HG02938 (cell line): Measurements from ENCODE around the gene WDFY4.
A peak's percentile ranks its signal among the peaks of the same experiment; 100 is the strongest.
"Not testable (repeated sequence)": the region's sequence is repeated elsewhere in the genome, so short reads cannot be mapped to it uniquely, and the experiment has no call there.

ENCODE experiments used
- ATAC-seq: cut with Tn5 transposase; IDR thresholded peaks from one replicate; pipeline ENCODE4 v1.9.1; 2021; ENCODE audit warnings: mild to moderate bottlenecking, moderate library complexity; ENCODE audit not compliant: unreplicated experiment

WDFY4 gene, protein sequence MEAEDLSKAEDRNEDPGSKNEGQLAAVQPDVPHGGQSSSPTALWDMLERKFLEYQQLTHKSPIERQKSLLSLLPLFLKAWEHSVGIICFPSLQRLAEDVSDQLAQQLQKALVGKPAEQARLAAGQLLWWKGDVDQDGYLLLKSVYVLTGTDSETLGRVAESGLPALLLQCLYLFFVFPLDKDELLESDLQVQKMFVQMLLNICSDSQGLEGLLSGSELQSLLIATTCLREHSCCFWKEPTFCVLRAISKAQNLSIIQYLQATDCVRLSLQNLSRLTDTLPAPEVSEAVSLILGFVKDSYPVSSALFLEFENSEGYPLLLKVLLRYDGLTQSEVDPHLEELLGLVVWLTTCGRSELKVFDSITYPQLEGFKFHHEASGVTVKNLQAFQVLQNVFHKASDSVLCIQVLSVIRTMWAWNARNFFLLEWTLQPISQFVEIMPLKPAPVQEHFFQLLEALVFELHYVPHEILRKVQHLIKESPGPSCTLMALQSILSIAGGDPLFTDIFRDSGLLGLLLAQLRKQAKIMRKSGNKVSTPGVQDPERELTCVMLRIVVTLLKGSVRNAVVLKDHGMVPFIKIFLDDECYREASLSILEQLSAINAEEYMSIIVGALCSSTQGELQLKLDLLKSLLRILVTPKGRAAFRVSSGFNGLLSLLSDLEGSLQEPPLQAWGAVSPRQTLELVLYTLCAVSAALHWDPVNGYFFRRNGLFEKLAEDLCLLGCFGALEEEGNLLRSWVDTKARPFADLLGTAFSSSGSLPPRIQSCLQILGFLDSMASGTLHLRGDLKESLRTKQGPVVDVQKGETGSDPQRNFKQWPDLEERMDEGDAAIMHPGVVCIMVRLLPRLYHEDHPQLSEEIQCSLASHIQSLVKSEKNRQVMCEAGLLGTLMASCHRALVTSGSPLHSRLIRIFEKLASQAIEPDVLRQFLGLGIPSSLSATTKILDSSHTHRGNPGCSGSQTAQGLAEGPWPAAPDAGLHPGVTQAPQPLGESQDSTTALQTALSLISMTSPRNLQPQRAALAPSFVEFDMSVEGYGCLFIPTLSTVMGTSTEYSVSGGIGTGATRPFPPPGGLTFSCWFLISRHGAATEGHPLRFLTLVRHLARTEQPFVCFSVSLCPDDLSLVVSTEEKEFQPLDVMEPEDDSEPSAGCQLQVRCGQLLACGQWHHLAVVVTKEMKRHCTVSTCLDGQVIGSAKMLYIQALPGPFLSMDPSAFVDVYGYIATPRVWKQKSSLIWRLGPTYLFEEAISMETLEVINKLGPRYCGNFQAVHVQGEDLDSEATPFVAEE (N-terminal part only)

DNA sequence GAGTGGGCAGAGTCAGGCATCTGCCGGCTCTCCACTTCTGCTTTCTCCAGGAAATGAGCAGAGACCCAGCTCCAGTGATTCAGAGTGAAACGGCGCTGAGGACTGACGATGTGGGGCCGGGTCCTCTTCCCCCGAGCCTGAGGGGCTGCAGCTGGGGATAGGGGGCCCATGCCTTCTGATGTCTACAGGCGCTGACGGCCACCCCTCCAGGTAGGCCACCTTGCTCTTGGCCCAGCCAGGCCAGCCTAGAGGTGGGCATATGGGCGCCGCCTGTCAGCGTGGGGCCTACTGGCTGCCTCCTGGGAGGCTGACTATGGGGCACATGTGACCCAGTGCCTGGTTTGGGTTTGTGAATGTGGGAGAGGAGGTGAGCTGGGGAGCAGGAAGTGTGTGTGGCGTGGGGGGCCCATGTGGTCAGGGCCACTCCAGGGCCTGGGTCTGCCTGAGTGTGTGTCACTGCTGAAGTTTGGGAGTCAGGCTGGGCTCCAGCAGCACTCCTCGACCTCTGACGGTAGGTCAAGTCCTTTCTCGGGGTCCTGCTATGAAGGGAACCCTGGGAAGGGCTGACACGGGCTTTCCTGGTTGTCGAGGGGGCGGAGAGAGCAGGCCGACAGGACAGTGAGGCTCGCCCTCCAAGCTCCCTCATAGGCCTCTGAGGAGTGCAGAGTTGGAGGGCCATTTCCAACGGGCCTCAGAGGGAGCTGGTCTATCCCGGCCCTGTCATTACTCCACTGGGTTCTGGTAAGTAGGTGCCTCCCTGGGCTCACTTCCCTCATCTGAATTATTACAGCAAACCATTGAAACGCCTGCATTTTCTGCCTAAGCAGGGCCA lies at the start of gene WDFY4:
TSS of gene WDFY4 (plus strand) at position 82 of the 832 bp plus-strand sequence. CDS start 24,860 bp downstream, outside the sequence.
- peak; percentile 65 for ATAC-seq

DNA sequence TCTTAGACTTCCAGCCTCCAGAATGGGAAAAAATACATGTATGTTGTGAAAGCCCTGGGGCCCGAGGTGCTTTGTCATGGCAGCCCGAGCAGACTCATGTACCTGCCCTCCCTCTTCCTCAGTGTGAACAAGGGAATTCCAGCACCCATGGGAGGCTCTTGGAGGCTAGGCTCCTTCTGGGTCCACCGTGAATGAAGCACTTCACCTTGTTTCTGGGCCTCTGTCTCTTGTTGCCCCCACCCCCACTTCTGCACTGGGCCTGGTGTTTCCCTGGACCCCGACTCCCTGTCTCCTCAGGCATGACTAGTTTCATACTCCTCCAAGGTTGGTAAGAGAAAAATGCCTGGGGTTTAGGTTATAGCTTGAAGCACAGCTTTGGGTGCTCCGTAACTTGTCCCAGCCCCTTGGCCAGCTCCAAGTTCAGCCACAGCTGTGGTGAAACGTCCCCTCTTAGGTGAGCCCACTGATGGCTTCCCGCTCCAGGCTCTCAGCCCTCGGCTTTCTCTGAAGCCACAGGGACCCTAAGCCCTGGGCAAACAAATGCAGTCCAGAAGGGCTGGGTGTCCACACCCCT lies 49.6 kb upstream of the WDFY4 start:
- no peak for ATAC-seq

DNA sequence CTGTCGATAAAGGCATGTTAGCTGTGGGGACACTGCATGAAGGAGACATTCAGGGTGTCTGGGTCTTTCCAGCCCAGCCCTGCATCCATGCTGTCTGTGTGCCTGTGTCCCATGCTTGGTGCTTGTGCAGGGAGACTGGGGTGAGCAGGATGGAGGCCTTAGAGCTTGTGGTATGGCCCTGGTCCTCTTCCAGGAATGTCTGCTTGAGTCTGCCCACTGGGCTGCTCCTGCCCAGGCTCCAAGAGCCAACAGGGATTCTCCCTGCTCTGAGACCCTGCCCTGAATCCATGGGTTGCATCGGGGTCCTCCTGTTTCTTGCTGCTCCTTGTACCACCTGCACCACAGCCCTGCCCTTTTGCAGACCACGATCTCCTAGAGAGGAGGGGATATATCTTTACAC lies 48.4 kb upstream of the WDFY4 start:
- no peak for ATAC-seq

DNA sequence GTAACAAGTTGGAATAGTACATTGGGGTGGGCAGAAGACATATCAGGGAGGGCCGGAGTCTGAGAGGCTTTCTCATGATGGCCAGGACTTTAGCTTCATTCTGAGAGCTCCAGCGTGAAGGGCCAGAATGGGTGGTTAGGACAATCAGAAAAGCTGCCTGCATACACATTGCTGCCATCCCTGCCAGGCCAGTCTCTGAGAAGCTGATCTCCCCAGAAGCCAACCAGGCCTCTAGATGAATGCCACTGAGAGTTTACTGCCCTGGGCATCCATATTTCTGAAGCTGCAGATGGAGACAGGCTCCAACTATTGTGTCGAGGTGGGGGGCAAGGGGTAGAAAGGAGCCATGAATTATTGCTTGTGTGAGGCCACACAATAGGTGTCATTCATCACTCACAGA lies 47.8 kb upstream of the WDFY4 start:
- no peak for ATAC-seq

DNA sequence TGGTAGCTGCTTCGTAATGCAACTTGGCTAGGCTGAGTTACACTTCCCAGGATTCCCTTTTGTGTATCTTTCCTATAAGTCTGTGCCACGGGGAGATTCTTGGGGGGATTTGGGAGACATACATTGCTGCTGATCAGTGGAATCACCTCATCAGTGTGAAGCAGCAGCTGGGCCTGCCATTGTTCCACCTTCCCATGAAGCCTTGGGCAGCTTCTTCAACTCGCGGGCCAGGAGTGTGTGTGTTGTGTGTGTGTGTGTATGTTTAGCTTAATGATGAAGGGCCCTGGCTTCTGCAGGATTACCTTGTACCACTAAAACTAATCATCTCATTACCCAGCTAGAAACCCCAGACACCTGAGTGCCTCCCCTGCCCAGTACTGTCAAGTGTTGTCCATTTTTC lies 46.5 kb upstream of the WDFY4 start:
- no peak for ATAC-seq

DNA sequence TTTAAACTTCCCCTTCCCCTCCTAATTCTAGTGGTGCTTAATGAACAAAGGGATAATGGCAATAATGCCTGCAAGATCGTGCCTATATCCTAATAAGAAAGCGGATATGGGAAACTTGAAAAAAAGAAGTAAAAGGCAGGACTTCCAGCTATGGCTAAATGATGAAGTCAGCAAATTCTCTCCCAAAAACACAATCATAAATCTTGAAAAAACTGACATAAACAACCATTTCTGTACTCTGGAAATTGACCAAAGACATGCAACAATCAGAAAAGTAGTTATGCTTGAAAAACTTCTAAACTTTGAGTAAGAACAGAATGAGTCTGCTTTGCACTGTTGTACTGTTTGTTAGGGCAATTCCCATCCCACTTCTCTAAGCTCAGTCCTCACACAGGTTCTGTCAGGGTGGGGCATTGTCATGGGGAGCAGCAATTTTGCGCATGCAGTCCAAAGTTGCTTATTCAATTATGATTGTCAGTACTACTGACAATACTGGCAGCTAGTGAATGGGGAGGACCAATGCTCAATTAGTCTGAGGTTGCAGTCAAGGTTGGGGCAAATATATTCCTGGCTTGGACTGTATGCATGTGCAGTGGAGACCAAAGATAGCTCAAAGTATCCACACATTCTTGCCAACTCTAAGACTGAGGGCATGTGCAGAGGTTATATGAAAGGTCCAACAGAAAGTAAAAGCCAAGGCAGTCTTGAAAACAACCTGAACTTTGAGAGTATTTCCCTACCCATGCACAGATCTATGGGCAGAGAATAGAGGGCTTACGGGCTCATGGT lies 45.7 kb upstream of the WDFY4 start:
- no peak for ATAC-seq

DNA sequence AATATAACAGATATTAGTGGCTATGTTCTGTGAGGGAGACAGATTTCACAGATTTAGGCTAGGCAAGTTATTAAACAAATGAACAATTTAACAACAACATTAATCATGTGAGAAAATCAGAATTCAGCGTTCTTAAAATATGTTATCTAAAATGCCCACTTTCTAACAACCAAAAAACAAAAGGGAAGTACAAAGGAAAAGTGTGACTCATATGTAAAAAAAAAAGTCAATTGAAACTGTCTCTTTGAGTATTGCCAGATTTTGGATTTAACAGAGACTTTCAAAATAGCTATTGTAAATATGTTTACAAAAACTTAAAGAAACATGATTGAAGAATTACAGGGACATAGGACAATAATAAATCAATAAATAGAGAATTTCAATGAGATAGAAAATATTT lies 45.0 kb upstream of the WDFY4 start:
- no peak for ATAC-seq

DNA sequence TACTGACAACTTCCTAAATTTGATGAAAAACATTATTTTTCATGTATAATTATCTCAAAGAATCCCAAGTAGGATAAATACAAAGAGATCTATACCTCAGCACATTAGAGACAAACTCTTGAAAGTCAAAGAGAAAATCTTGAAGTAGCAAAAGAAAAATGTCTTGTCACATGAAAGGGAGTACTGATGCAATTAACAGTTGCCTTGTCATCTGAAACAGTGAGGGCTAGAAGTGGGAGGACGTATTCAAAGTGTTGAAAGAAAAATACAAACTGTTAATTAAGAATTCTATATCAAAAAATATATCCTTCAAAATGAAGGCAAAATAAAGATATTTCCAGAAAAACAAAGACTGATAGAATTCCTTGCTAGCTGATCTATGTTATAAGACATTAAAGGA lies 44.3 kb upstream of the WDFY4 start:
- ATAC-seq, result no peak

DNA sequence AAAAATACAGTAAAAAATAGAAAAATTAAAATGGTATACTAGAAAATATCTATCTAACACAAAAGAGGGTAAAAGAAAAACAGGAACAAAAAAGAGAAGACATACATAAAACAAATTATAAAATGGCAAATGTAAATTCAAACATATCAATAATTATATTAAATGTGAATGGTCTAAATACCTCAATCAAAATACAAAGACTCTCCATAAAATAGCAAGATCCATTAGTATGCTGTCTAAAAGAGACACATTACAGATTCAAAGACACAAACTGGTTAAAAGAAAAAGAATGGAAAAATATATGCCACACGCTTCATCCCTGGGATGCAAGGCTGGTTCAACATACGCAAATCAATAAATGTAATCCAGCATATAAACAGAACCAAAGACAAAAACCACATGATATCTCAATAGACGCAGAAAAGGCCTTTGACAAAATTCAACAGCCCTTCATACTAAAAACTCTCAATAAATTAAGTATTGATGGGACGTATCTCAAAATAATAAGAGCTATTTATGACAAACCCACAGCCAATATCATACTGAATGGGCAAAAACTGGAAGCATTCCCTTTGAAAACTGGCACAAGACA lies 43.5 kb upstream of the WDFY4 start:
- not testable (repeated sequence) for ATAC-seq

DNA sequence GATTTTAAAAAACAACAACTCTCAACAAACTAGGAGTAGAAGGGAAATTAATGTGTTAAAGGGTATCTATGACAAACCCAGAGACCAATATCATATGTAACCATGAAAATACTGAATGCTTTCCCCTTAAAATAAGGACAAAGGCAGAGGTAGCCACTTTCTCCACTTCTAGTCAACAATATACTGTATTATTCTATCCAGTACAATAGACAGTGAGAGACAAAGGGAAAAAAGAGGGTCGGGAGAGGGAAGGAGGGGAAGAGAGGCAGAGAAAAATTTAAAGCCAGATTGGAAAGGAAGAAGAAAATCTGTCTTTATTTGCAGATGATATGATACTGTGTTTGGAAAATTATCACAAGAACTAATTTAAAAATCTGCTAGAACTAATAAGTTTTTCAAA lies 39.1 kb upstream of the WDFY4 start:
- ATAC-seq, result no peak

DNA sequence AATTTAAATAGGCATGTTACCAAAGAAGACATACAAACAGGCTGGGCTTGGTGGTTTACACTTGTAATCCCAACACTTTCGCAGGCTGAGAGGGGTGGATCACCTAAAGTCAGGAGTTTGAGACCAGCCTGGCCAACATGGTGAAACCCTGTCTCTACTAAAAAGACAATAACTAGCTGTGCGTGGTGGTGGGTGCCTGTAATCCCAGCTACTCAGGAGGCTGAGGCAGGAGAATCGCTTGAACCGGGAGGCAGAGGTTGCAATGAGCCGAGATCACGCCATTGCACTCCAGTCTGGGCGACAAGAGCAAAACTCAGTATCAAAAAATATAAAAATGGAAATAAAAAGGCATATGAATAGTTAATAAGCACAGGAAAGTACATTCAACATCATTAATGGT lies 37.6 kb upstream of the WDFY4 start:
- not testable (repeated sequence) for ATAC-seq

DNA sequence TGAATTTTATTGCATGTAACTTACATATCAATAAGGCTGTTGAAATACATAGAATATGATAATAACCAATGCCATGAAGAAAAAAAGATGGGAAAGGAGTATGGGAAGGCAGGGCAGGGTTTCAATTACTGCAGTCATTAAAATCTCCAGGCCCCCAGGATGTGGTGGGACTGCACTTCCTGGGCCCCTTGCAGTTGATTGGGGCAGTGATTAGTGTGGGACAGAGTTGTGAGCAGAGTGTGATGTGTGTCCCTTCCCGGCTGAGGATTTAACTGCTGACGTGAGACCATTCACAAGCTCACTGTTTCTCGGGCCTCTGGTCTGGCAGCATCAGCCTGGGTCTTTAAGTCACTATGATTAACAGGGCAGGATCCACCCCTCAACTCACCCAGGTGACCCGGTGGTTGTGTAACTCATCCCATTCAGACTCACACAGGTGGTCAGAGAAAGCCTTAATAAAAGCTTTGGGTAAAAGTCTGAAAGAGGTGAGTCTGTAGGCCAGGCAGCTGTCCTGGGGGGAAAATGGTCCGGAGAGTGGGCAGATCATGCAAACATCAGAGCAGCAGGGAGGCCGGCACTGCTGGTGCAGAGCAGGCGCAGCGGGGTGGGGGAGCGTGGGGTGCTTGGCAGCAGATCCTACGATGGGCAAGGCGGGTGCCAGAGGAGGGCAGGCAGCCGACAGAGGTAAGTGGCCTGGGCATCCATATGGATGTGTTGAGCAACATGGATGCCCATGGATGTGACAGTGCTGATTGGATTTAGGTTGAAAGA lies 36.3 kb upstream of the WDFY4 start:
- no peak for ATAC-seq

DNA sequence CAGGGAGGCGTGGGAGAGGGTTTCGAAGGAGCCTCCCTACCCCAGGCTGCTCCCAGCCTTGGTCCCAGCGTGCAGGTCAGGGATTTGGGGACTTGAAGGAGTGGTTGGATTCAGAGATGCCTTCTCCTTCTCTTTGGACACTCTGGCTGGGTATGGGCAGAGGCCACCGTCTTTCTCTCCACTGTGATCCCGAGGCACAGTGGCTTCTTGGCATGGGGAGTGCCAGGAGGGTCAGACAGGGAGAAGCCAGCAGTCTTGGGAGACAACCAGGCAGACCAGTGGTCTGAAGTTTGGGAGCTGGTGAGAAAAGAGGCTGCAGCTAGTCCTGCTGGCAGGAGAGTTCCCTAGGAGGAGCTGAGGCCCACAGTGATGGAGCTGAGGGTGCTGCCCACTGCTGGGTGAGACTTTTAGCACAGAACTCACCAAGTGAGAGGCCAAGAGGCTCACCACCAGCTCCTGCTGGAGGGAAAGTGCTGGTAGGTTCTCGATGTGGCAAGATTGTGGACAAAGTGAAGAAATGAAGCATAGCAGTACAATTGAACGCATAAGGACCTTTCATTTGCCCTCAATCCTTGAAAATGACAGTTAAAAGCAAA lies 35.2 kb upstream of the WDFY4 start:
- ATAC-seq, result no peak

DNA sequence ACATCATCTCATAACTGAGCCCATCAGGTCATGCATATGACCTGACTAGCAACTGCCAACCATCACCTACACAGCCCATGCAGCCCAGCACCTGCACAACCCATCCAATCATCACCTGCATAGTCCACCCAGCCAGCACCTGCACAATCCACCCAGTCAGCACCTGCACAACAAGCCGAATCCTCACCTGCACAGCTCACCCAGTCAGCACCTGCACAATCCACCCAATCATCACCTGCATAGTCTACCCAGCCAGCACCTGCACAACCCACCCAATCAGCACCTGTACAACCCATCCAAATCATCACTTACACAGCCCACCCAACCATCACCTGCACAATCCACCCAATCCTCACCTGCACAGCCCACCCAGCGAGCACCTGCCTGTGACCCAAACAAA lies 33.4 kb upstream of the WDFY4 start:
- no peak for ATAC-seq

DNA sequence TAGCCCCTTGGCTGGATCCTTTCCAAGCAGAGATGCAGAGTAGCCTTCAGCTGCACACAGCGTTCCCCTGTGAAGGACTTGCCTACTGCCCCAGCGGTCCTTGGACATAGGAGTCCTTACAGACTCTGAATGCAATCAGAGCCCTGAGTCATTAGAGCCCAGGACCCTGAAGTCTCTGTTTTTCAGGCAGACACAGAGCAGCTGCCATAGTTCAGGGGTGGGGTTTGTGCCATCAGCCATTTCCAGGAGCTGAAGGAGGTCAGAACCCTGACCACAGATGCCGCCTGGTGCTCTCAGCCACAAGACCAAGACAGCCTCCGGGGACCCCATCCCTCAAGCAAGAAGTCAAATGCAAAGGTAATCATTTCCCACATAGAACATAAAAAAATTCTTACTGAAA lies 32.8 kb upstream of the WDFY4 start:
- no peak for ATAC-seq

DNA sequence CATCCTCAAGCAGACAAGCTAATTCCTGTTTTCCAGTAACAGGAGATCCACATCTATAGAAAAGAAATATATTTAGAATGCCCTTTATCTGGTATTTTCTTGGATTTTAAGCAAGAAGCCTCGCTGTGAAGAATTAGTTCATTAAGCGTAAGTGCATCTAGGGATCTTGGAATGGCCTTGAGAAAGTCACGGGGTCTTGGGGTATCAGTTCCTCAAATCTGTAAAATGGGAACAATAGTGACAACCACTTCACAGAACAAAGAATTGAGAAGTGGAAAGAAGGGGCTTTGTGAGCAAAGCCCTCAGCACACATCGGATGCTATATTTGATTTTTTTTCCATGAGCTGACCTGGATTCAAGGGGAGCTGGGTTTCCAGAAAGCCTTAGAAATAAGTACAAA lies 32.3 kb upstream of the WDFY4 start:
- no peak for ATAC-seq

DNA sequence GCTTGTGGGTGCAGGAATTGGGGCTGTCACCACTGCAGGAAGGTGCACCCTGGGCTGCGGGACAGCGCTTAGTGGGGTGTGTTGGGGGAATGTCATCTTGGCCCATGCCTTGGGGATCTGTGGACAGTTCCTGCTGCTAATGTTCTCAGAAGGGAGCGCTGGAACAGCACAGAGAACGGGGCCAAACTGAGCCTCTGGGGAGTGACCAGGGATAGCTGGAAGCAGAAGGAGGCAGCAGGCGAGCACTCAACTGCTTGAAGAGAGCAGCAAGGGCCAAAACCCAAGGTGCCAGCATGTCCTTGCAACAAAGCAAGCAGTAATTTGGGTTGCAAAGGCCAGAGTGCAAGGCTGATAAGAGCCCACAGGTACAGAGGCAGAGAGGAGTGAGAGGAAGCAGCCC lies 31.3 kb upstream of the WDFY4 start:
- ATAC-seq, result no peak
